ENCODE data around the gene INF2.

DNA sequence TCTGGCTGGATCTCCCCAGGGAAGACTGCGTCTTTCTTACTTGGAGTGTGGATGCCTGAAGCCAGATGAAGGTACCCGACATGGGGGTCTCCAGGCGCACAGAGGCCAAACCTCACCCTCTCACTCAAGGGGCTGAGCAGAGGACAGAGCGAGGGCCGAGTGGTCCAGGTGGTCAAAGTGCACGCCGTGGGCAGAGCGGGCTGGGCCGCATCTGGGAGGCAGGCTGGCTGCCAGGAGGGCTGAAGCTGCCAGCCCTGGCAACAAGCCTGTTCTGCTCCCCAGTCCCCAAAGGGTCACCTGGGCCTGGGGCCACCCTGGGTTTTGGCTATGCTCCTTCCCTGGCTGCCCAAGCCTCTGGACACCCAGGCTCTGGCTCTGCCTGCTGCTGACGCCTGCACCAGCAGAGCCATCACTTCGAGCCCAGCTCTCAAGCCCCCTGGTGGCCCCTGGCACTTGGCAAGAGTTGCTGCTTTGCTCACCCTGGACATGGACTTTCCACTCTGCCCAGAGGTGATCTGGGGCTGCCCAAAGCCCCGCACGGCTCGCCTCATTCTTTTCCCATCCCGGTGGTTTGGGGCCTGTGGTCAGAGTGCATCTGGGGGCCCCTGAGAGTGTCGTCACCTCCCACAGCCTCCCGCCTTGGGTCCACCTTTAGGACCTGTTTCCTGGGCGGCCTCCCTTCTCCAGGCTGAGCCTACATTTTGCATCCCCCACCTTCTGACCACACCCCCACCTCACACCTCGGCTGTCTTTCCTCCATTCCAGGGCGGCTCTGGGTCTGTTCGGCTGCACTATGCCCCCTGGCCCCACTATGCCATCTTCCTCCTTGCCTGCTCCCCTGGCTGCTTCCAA lies 37.4 kb downstream of the INF2 start:
- TF ChIP-seq POLR2AphosphoS5 (IDR thresholded peaks at IDR 0.05; ENCODE audit: low read depth, low read length), result no peak
- TF ChIP-seq POLR2A (IDR thresholded peaks at IDR 0.05; ENCODE audit: low read depth, low read length), result no peak
- no peak for TF ChIP-seq TAF1 (IDR thresholded peaks at IDR 0.05; ENCODE audit: low read depth, low read length)
- no peak for TF ChIP-seq SPI1 (IDR thresholded peaks at IDR 0.05; ENCODE audit: low read depth, low read length)
- TF ChIP-seq POU2F2 (IDR thresholded peaks at IDR 0.05; ENCODE audit: low read depth, low read length), result no peak
